H1 (cell line): Measurements from ENCODE around the gene TIMP1. TPM values are rescaled to one million over a fixed set of nuclear protein-coding genes. Genes with fewer than 3 reads are reported as not detected.

Experiments
- CTCF ChIA-PET: fragments of 300-600 bp; sonication (Branson Sonifier 250); formaldehyde crosslinking; loops from one replicate; lab custom pipeline; 2021; ENCODE audit not compliant: partially characterized antibody; lab: Charles Lee
- POLR2A ChIA-PET: fragments of 300-600 bp; sonication (Branson Sonifier 250); formaldehyde crosslinking; loops from one replicate; lab custom pipeline; 2021; ENCODE audit warnings: inconsistent platforms; ENCODE audit not compliant: partially characterized antibody; lab: Charles Lee
- DNase-seq, 2 experiments: peaks; one replicate each; pipeline versions ENCODE4 v3.0.0 to v3.0.0-alpha.2; 2010 to 2022; ENCODE audit warnings: low spot score in 2 of 2, low read depth in 1 of 2, mixed read lengths in 1 of 2
- FAIRE-seq: peaks from 2 replicates; lab custom pipeline; 2011; peaks lifted over from hg19 to GRCh38; lab: Jason Lieb, UNC
- H2AFZ ChIP-seq: 2 replicates; pipeline ENCODE4 v1.8.1; 2012; ENCODE audit warnings: low read length, inconsistent platforms
- H2AK5ac ChIP-seq: 2 replicates; pipeline ENCODE4 v1.6.1; 2013; ENCODE audit warnings: low read depth, low read length
- H2BK120ac ChIP-seq: replicated peaks from 2 replicates; pipeline ENCODE3; 2013; ENCODE audit warnings: low read depth, low read length, inconsistent platforms
- H2BK12ac ChIP-seq: 2 replicates; pipeline ENCODE4 v1.6.1; 2013; ENCODE audit warnings: low read depth, low read length
- H2BK15ac ChIP-seq: 2 replicates; pipeline ENCODE4 v1.6.1; 2013; ENCODE audit warnings: low read length
- H2BK20ac ChIP-seq: 2 replicates; pipeline ENCODE4 v1.6.1; 2013; ENCODE audit warnings: low read length
- H2BK5ac ChIP-seq: 2 replicates; pipeline ENCODE4 v1.6.1; 2013; ENCODE audit warnings: low read depth, low read length
- H3K14ac ChIP-seq: 2 replicates; pipeline ENCODE4 v1.6.1; 2013; ENCODE audit warnings: inconsistent platforms; ENCODE audit not compliant: insufficient read length
- H3K18ac ChIP-seq: 2 replicates; pipeline ENCODE4 v1.6.1; 2013; ENCODE audit warnings: low read length; ENCODE audit errors: extremely low read depth
- H3K23ac ChIP-seq: 2 replicates; pipeline ENCODE4 v1.6.1; 2013; ENCODE audit warnings: inconsistent platforms; ENCODE audit not compliant: insufficient read length
- H3K23me2 ChIP-seq: 2 replicates; pipeline ENCODE4 v1.6.1; 2013; ENCODE audit warnings: low read depth, low read length
- H3K27ac ChIP-seq: 2 replicates; pipeline ENCODE4 v1.6.1; 2011; ENCODE audit warnings: low read depth, low read length, inconsistent platforms
- H3K27me3 ChIP-seq, 4 experiments: replicated peaks in 1 of 4; 1 replicate in 1 of 4; 2 replicates in 3 of 4; pipeline versions ENCODE4 v1.6.1 to v1.8.1; 2011 to 2013; ENCODE audit warnings: low read length in 3 of 4, mild to moderate bottlenecking in 3 of 4, inconsistent platforms in 2 of 4, mixed read lengths in 2 of 4, moderate library complexity in 1 of 4; ENCODE audit not compliant: control insufficient read depth in 3 of 4, insufficient read depth in 3 of 4; ENCODE audit errors: extremely low read depth in 1 of 4
- H3K36me3 ChIP-seq, 4 experiments: 2 replicates each; pipeline versions ENCODE4 v1.6.1 to v1.8.1; 2011 to 2013; ENCODE audit warnings: mild to moderate bottlenecking in 4 of 4, low read length in 3 of 4, moderate library complexity in 2 of 4, control low read depth in 1 of 4, inconsistent platforms in 1 of 4; ENCODE audit not compliant: insufficient read depth in 4 of 4, control insufficient read depth in 2 of 4
- H3K4ac ChIP-seq: replicated peaks from 2 replicates; pipeline ENCODE3; 2013; ENCODE audit warnings: low read length, low read depth, mixed read lengths, inconsistent platforms; ENCODE audit not compliant: insufficient read length
- H3K4me1 ChIP-seq, 4 experiments: replicated peaks in 1 of 4; 1 replicate in 1 of 4; 2 replicates in 3 of 4; pipeline versions ENCODE4 v1.6.1 to v1.8.1; 2011 to 2013; ENCODE audit warnings: low read length in 3 of 4, inconsistent platforms in 2 of 4, mixed read lengths in 1 of 4; ENCODE audit not compliant: insufficient read depth in 4 of 4, control insufficient read depth in 3 of 4
- H3K4me2 ChIP-seq, 2 experiments: 2 replicates each; pipeline versions ENCODE4 v1.6.1 to v1.8.1; 2011 to 2013; ENCODE audit warnings: low read depth in 2 of 2, low read length in 2 of 2, control low read depth in 1 of 2, inconsistent platforms in 1 of 2, mild to moderate bottlenecking in 1 of 2; ENCODE audit not compliant: insufficient read depth in 1 of 2
- H3K4me3 ChIP-seq, 4 experiments: fragments of 200-600, 300-600 bp in 1 of 4; sonication (generic), shearing (Covaris generic), sonication (Bioruptor Twin) in 1 of 4; 2 replicates each; pipeline versions ENCODE4 v1.5.1 to v1.8.1; 2011 to 2016; ENCODE audit warnings: low read length in 4 of 4, low read depth in 3 of 4, control low read depth in 2 of 4, inconsistent platforms in 2 of 4, mild to moderate bottlenecking in 2 of 4, mixed read lengths in 1 of 4, moderate library complexity in 1 of 4; ENCODE audit not compliant: insufficient read depth in 2 of 4; ENCODE audit errors: extremely low read depth in 1 of 4
- H3K56ac ChIP-seq: replicated peaks from 2 replicates; pipeline ENCODE3; 2013; ENCODE audit warnings: low read depth, mild to moderate bottlenecking, mixed read lengths, low read length, inconsistent platforms; ENCODE audit not compliant: insufficient read length
- H3K79me1 ChIP-seq: 2 replicates; pipeline ENCODE4 v1.6.1; 2013; ENCODE audit warnings: low read depth, low read length, control low read depth
- H3K79me2 ChIP-seq, 2 experiments: 2 replicates each; pipeline versions ENCODE4 v1.6.1 to v1.8.1; 2012 to 2013; ENCODE audit warnings: low read length in 2 of 2, mild to moderate bottlenecking in 2 of 2, inconsistent platforms in 1 of 2; ENCODE audit not compliant: insufficient read depth in 2 of 2, control insufficient read depth in 1 of 2
- H3K9ac ChIP-seq, 4 experiments: replicated peaks in 1 of 4; 1 replicate in 1 of 4; 2 replicates in 3 of 4; pipeline versions ENCODE4 v1.6.1 to v1.8.1; 2011 to 2013; ENCODE audit warnings: low read depth in 3 of 4, low read length in 3 of 4, control low read depth in 2 of 4, mild to moderate bottlenecking in 2 of 4, moderate library complexity in 2 of 4, inconsistent platforms in 1 of 4; ENCODE audit errors: extremely low read depth in 1 of 4
- H3K9me3 ChIP-seq, 2 experiments: 2 replicates each; pipeline versions ENCODE4 v1.6.1 to v1.8.1; 2012 to 2013; ENCODE audit warnings: mild to moderate bottlenecking in 2 of 2, moderate library complexity in 2 of 2, control low read depth in 1 of 2, inconsistent platforms in 1 of 2, low read depth in 1 of 2, low read length in 1 of 2, mixed read lengths in 1 of 2; ENCODE audit not compliant: insufficient read depth in 2 of 2
- H4K20me1 ChIP-seq, 2 experiments: replicated peaks in 1 of 2; 2 replicates each; pipeline versions ENCODE3 to v1.8.1; 2011 to 2013; ENCODE audit warnings: inconsistent platforms in 2 of 2, low read length in 2 of 2, mild to moderate bottlenecking in 1 of 2; ENCODE audit not compliant: insufficient read depth in 2 of 2, control insufficient read depth in 1 of 2
- H4K5ac ChIP-seq: 2 replicates; pipeline ENCODE4 v1.6.1; 2013; ENCODE audit warnings: low read length, low read depth, mixed read lengths, inconsistent platforms; ENCODE audit not compliant: insufficient read length
- H4K8ac ChIP-seq: 2 replicates; pipeline ENCODE4 v1.8.0; 2013; ENCODE audit warnings: mild to moderate bottlenecking, moderate library complexity, low read length, inconsistent platforms; ENCODE audit not compliant: insufficient read depth; ENCODE audit errors: extremely low read depth
- H4K91ac ChIP-seq: replicated peaks from 2 replicates; pipeline ENCODE3; 2013; ENCODE audit warnings: low read length, mixed read lengths, inconsistent platforms; ENCODE audit not compliant: insufficient read length
- BRCA1 ChIP-seq: IDR thresholded peaks from 2 replicates; pipeline ENCODE4 v1.6.1; 2012; ENCODE audit warnings: low read depth, low read length, improper control_type of control experiment
- CBX5 ChIP-seq: fragments of 300-800, 300-1000 bp; sonication (generic); IDR thresholded peaks from 2 replicates; pipeline ENCODE4 v1.7.1; 2016; ENCODE audit warnings: antibody characterized with exemption, low read length, low read depth
- NANOG ChIP-seq: IDR thresholded peaks from 2 replicates; pipeline ENCODE4 v1.6.1; 2011; ENCODE audit warnings: low read length, low read depth, mild to moderate bottlenecking, inconsistent platforms; ENCODE audit not compliant: insufficient read depth, poor library complexity, severe bottlenecking
- POLR2A ChIP-seq, 2 experiments: IDR thresholded peaks; 1 replicate in 1 of 2; 2 replicates in 1 of 2; pipeline ENCODE4 v1.6.1; 2011; ENCODE audit warnings: low read depth in 2 of 2, low read length in 2 of 2, mild to moderate bottlenecking in 2 of 2; ENCODE audit errors: control extremely low read depth in 1 of 2
- POU5F1 ChIP-seq: IDR thresholded peaks from 2 replicates; pipeline ENCODE4 v1.6.1; 2011; ENCODE audit warnings: low read depth, mild to moderate bottlenecking, low read length, moderate library complexity
- SIN3A ChIP-seq, 2 experiments: IDR thresholded peaks in 1 of 2; conservative IDR thresholded peaks in 1 of 2; 2 replicates each; pipeline ENCODE4 v1.6.1; 2011 to 2012; ENCODE audit warnings: low read length in 2 of 2, improper control_type of control experiment in 1 of 2, low read depth in 1 of 2, mild to moderate bottlenecking in 1 of 2
- SP4 ChIP-seq: IDR thresholded peaks from 2 replicates; pipeline ENCODE4 v1.6.1; 2012; ENCODE audit warnings: low read length, inconsistent platforms
- WGBS, 2 experiments: shearing (Covaris generic) in 1 of 2; methylation state at CpG; one replicate each; pipeline versions ENCODE4 v1.1.6 to v1.1.7; 2013 to 2015; ENCODE audit warnings: low lambda C conversion rate in 2 of 2, mixed read lengths in 2 of 2, inconsistent platforms in 1 of 2, low coverage in 1 of 2, missing lambda C conversion rate in 1 of 2; ENCODE audit not compliant: insufficient replicate concordance in 2 of 2, insufficient coverage in 1 of 2, insufficient read length in 1 of 2; ENCODE audit errors: extremely low coverage in 1 of 2, missing lambda C conversion rate in 1 of 2; 5-methylcytosine and 5-hydroxymethylcytosine counted together
- polyA plus RNA-seq, 7 experiments: library from polyadenylated mRNA; depleted of rRNA in 3 of 7; stranded (reverse) in 5 of 7; unstranded in 2 of 7; fragments of >200 nt in 5 of 7; fragments of 200-250 nt in 2 of 7; gene quantifications; 1 replicate in 5 of 7; 2 replicates in 1 of 7; 4 replicates in 1 of 7; pipeline versions ENCODE4 v1.2.1 to v1.2.3, GENCODE V29; 2011 to 2013; ENCODE audit warnings: missing spikeins in 2 of 7, mixed read lengths in 2 of 7
- total RNA-seq: library from RNA; stranded (reverse); fragmentation: NEBNext Ultra II Directional; extraction: Animal tissue kit (Norgen Biotek cat#: 25700); gene quantifications from 2 replicates; pipeline ENCODE4 v1.2.1, GENCODE V29; 2021
- TF ChIP-seq, protein P1 (sequence below): IDR thresholded peaks from 2 replicates; pipeline ENCODE4 v1.6.1; 2012; ENCODE audit warnings: low read length, inconsistent platforms
- TF ChIP-seq, protein P2 (sequence below): IDR thresholded peaks from 2 replicates; pipeline ENCODE4 v1.6.1; 2011; ENCODE audit warnings: low read length, improper control_type of control experiment

TIMP1 gene
- total and polyA plus RNA-seq, 2 of the 8 experiments (the other 6 are each of a cell fraction or from before 2014, with no cell fraction given) = 58.6 to 142 TPM

GRCh38 chrX:47586043-47586787 lies 4.0 kb downstream of the TIMP1 start:
- Histone ChIP-seq H2AFZ (no peak overlapping the region), H4K8ac (no peak overlapping the region), H3K23me2 (no peaks in the 10 kb centered on the region; the same call in 1 of the 2 replicates), H3K27ac (no peak overlapping the region), H2BK20ac (no peak overlapping the region), H2BK5ac (no peak overlapping the region), H3K4me2 (no peak overlapping the region), H3K18ac (no peak overlapping the region), H3K79me1 (no peaks in the 10 kb centered on the region), H3K9me3 (no peaks in the 10 kb centered on the region), H3K4ac (no peak overlapping the region), H3K56ac (no peak overlapping the region), H3K14ac (no peak overlapping the region), H4K91ac (no peak overlapping the region), H3K36me3 (no peaks in the 10 kb centered on the region; a peak in 1 of 8 replicates), H2BK120ac (no peak overlapping the region), H3K9ac (no peak overlapping the region), H3K4me1 (peaks cover 0 to 3% (median 2%) of the 10 kb centered on the region in 4 experiments; a peak in 2 of 7 replicates), H4K20me1 (no peaks in the 10 kb centered on the region), H3K4me3 (no peak overlapping the region), H2BK15ac (no peak overlapping the region), H2AK5ac (no peak overlapping the region), H2BK12ac (no peak overlapping the region), H4K5ac (no peak overlapping the region), H3K27me3 (no peaks in the 10 kb centered on the region), H3K23ac (no peak overlapping the region), H3K79me2 (no peaks in the 10 kb centered on the region)
- ChIA-PET CTCF (interaction anchor here (0.7 to 1.5 kb wide), 3 partner anchors 18 to 58 kb away, joined by 3 to 4 read pairs (median 3); no protein-coding TSS in a partner anchor), POLR2A (interaction anchor here (1.1 kb wide), 2 partner anchors 36 to 39 kb away, joined by 3 to 4 read pairs; no protein-coding TSS in a partner anchor)
- no peak for FAIRE-seq
- no peak for DNase-seq
- WGBS, 2 experiments = 85% methylated on average over 10 of the region's 11 CpGs; no CpG with 5 or more reads in 1 of the 2 experiments
- TF ChIP-seq CBX5 (no peak), POLR2A (IDR thresholded peaks at IDR 0.05; ENCODE audit: control extremely low read depth in 1 of 2, low read depth in 2 of 2, low read length in 2 of 2) (no peak), BRCA1 (no peak), SP4 (no peak), SIN3A (conservative IDR thresholded peaks at IDR 0.05 in 1 of 2, IDR thresholded peaks at IDR 0.05 in 1 of 2; ENCODE audit: low read depth in 1 of 2, low read length in 2 of 2) (no peak), POU5F1 (no peak), NANOG (no peak)
- TF ChIP-seq, protein P1, sequence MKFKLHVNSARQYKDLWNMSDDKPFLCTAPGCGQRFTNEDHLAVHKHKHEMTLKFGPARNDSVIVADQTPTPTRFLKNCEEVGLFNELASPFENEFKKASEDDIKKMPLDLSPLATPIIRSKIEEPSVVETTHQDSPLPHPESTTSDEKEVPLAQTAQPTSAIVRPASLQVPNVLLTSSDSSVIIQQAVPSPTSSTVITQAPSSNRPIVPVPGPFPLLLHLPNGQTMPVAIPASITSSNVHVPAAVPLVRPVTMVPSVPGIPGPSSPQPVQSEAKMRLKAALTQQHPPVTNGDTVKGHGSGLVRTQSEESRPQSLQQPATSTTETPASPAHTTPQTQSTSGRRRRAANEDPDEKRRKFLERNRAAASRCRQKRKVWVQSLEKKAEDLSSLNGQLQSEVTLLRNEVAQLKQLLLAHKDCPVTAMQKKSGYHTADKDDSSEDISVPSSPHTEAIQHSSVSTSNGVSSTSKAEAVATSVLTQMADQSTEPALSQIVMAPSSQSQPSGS = no peak
- TF ChIP-seq, protein P2, sequence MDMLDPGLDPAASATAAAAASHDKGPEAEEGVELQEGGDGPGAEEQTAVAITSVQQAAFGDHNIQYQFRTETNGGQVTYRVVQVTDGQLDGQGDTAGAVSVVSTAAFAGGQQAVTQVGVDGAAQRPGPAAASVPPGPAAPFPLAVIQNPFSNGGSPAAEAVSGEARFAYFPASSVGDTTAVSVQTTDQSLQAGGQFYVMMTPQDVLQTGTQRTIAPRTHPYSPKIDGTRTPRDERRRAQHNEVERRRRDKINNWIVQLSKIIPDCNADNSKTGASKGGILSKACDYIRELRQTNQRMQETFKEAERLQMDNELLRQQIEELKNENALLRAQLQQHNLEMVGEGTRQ = no peak
